Transverse colon (tissue), 4 donors: ENCODE results near the gene SLC46A1.

ENCODE experiments used
- CTCF ChIP-seq, 5 experiments: fragments of 200-600 bp in 3 of 5; fragments of 450-650 bp in 2 of 5; sonication (generic) in 3 of 5; IDR thresholded peaks; 1 replicate in 2 of 5; 2 replicates in 3 of 5; pipeline ENCODE4 v1.5.1; 2016 to 2017; ENCODE audit warnings: antibody characterized with exemption in 5 of 5, inconsistent platforms in 3 of 5, mild to moderate bottlenecking in 2 of 5, moderate library complexity in 1 of 5
- EP300 ChIP-seq: sonication (generic); formaldehyde crosslinking; IDR thresholded peaks from one replicate; pipeline ENCODE4 v1.6.1; 2017; ENCODE audit warnings: antibody characterized with exemption, low read depth
- POLR2A ChIP-seq: fragments of 450-650 bp; IDR thresholded peaks from one replicate; pipeline ENCODE4 v1.6.1; 2016; ENCODE audit warnings: antibody characterized with exemption, mild to moderate bottlenecking, moderate library complexity
- POLR2AphosphoS5 ChIP-seq, 3 donors: sonication (generic); formaldehyde crosslinking; IDR thresholded peaks; one replicate each; pipeline ENCODE4 v1.6.1; 2016; ENCODE audit warnings: antibody characterized with exemption in 3 of 3

GRCh38 chr17:28379814-28380801, 25.9 kb downstream of the SLC46A1 start:
- no peak for TF ChIP-seq POLR2A
- no peak for TF ChIP-seq CTCF (IDR thresholded peaks at IDR 0.05)
- TF ChIP-seq POLR2AphosphoS5 (IDR thresholded peaks at IDR 0.05), result no peak
- no peak for TF ChIP-seq EP300
